ENCODE results near the gene NCAPD2.

GRCh38 chr12:6520186-6520585 is 26.3 kb downstream of the NCAPD2 start:
- no peak for TF ChIP-seq CTCF (IDR thresholded peaks at IDR 0.05; ENCODE audit: extremely low read depth in 1 of 2, insufficient read depth in 1 of 2, low read depth in 1 of 2, low read length in 2 of 2)
- no peak for TF ChIP-seq FOS (IDR thresholded peaks at IDR 0.05; ENCODE audit: borderline replicate concordance, insufficient read depth, low read length)
- no peak for TF ChIP-seq POLR2A (IDR thresholded peaks at IDR 0.05; ENCODE audit: low read depth, low read length)
- TF ChIP-seq, protein P1, sequence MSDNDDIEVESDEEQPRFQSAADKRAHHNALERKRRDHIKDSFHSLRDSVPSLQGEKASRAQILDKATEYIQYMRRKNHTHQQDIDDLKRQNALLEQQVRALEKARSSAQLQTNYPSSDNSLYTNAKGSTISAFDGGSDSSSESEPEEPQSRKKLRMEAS (IDR thresholded peaks at IDR 0.05; ENCODE audit: insufficient read depth, insufficient read length): no peak
- no peak for TF ChIP-seq JUN (IDR thresholded peaks at IDR 0.05; ENCODE audit: borderline replicate concordance, insufficient read depth, insufficient read length, low read depth)

Data from endothelial cell of umbilical vein (primary cell).